ENCODE results near the gene B4GALT5.

DNA sequence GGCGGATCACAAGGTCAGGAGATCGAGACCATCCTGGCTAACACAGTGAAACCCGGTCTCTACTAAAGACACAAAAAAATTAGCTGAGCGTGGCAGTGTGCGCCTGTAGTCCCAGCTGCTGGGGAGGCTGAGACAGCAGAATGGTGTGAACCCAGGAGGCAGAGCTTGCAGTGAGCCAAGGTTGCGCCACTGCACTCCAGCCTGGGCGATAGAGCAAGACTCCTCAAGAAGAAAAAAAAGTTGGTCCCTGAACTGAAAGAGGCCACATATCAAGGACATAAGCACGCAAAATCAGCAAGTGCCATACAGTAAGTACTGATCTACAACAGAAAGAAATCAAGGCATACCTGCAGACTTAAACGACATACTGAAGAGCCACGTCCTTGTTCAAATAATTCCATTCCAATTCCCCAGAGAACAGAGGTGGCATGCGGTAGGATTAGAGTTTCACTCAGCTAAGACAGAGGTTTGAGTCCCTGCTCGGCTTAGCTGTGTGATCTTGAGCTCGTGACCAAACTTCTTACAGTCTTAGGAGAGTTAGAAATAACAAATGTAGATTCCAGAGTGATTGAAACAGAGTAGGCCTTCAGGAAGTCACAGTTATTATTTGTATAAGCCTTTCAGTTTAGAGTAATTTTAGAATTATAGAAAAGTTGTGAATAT, 29.2 kb downstream of the B4GALT5 start:
- TF ChIP-seq, protein P1, sequence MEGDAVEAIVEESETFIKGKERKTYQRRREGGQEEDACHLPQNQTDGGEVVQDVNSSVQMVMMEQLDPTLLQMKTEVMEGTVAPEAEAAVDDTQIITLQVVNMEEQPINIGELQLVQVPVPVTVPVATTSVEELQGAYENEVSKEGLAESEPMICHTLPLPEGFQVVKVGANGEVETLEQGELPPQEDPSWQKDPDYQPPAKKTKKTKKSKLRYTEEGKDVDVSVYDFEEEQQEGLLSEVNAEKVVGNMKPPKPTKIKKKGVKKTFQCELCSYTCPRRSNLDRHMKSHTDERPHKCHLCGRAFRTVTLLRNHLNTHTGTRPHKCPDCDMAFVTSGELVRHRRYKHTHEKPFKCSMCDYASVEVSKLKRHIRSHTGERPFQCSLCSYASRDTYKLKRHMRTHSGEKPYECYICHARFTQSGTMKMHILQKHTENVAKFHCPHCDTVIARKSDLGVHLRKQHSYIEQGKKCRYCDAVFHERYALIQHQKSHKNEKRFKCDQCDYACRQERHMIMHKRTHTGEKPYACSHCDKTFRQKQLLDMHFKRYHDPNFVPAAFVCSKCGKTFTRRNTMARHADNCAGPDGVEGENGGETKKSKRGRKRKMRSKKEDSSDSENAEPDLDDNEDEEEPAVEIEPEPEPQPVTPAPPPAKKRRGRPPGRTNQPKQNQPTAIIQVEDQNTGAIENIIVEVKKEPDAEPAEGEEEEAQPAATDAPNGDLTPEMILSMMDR (IDR thresholded peaks at IDR 0.05), result no peak
- TF ChIP-seq POLR2A (IDR thresholded peaks at IDR 0.05), result no peak

Data from breast epithelium (tissue), 3 donors.